Upper lobe of left lung (tissue), 4 donors: ENCODE results near the gene NLGN2.

Experiments used
- CTCF ChIP-seq, 6 experiments: fragments of 450-650 bp in 4 of 6; fragments of 200-600 bp in 2 of 6; sonication (generic) in 2 of 6; IDR thresholded peaks; one replicate each; pipeline ENCODE4 v1.5.1; 2016 to 2019; ENCODE audit warnings: antibody characterized with exemption in 6 of 6
- EP300 ChIP-seq, 4 donors: sonication (generic); formaldehyde crosslinking; IDR thresholded peaks; one replicate each; pipeline ENCODE4 v1.5.1; 2017; ENCODE audit warnings: antibody characterized with exemption in 4 of 4, control low read depth in 2 of 4

GRCh38 chr17:7408863-7409262 is 1.2 kb downstream of the NLGN2 start:
- TF ChIP-seq CTCF (IDR thresholded peaks at IDR 0.05): no peak
- TF ChIP-seq EP300 (IDR thresholded peaks at IDR 0.05): no peak
